ENCODE measurements around the gene CAMTA1. TPM values are rescaled to one million over a fixed set of nuclear protein-coding genes. Genes with fewer than 3 reads are reported as not detected.

The CAMTA1 gene
- total RNA-seq, 1 donor from 2014 or later, result 99.0 TPM

GRCh38 chr1:7185721-7186120, 400.5 kb downstream of the CAMTA1 start:
- Mint-ChIP-seq H3K9me3 (ENCODE audit: low read depth) (no peaks in the 10 kb centered on the region), H3K36me3 (ENCODE audit: insufficient read depth) (no peaks in the 10 kb centered on the region), H3K4me1 (ENCODE audit: low read depth) (no peaks in the 10 kb centered on the region), H3K27me3 (peaks cover 32% of the 10 kb centered on the region), H3K27ac (no peak overlapping the region), H3K4me3 (ENCODE audit: low read depth) (no peak overlapping the region)
- TF ChIP-seq CTCF (IDR thresholded peaks at IDR 0.05; ENCODE audit: unreplicated experiment), result no peak
- no peak for DNase-seq (ENCODE audit: low spot score, unreplicated experiment)

GRCh38 chr1:7186382-7187111, 401.3 kb downstream of the CAMTA1 start:
- no peak for DNase-seq (ENCODE audit: low spot score, unreplicated experiment)
- no peaks in the 10 kb centered on the region for H3K36me3 Mint-ChIP-seq (ENCODE audit: insufficient read depth)
- H3K4me3 Mint-ChIP-seq (ENCODE audit: low read depth), result no peak overlapping the region
- no peak overlapping the region for H3K27ac Mint-ChIP-seq
- H3K9me3 Mint-ChIP-seq (ENCODE audit: low read depth), result no peaks in the 10 kb centered on the region
- TF ChIP-seq CTCF (IDR thresholded peaks at IDR 0.05; ENCODE audit: unreplicated experiment), result peak; percentile 13
- H3K27me3 Mint-ChIP-seq, result peaks cover 32% of the 10 kb centered on the region
- no peaks in the 10 kb centered on the region for H3K4me1 Mint-ChIP-seq (ENCODE audit: low read depth)

GRCh38 chr1:7187112-7187493, 401.8 kb downstream of the CAMTA1 start:
- no peaks in the 10 kb centered on the region for H3K4me1 Mint-ChIP-seq (ENCODE audit: low read depth)
- no peak for DNase-seq (ENCODE audit: low spot score, unreplicated experiment)
- H3K4me3 Mint-ChIP-seq (ENCODE audit: low read depth), result no peak overlapping the region
- no peak for TF ChIP-seq CTCF (IDR thresholded peaks at IDR 0.05; ENCODE audit: unreplicated experiment)
- peaks cover 32% of the 10 kb centered on the region for H3K27me3 Mint-ChIP-seq
- H3K27ac Mint-ChIP-seq, result no peak overlapping the region
- H3K9me3 Mint-ChIP-seq (ENCODE audit: low read depth), result no peaks in the 10 kb centered on the region
- no peaks in the 10 kb centered on the region for H3K36me3 Mint-ChIP-seq (ENCODE audit: insufficient read depth)

GRCh38 chr1:7190261-7190660, 405.0 kb downstream of the CAMTA1 start:
- no peak for DNase-seq (ENCODE audit: low spot score, unreplicated experiment)
- H3K36me3 Mint-ChIP-seq (ENCODE audit: insufficient read depth), result no peaks in the 10 kb centered on the region
- H3K4me1 Mint-ChIP-seq (ENCODE audit: low read depth), result no peaks in the 10 kb centered on the region
- H3K9me3 Mint-ChIP-seq (ENCODE audit: low read depth), result no peaks in the 10 kb centered on the region
- peaks cover 23% of the 10 kb centered on the region for H3K27me3 Mint-ChIP-seq
- TF ChIP-seq CTCF (IDR thresholded peaks at IDR 0.05; ENCODE audit: unreplicated experiment), result no peak
- H3K4me3 Mint-ChIP-seq (ENCODE audit: low read depth), result no peak overlapping the region
- H3K27ac Mint-ChIP-seq, result no peak overlapping the region

GRCh38 chr1:7192453-7192852, 407.2 kb downstream of the CAMTA1 start:
- no peak overlapping the region for H3K4me3 Mint-ChIP-seq (ENCODE audit: low read depth)
- no peak for DNase-seq (ENCODE audit: low spot score, unreplicated experiment)
- no peaks in the 10 kb centered on the region for H3K4me1 Mint-ChIP-seq (ENCODE audit: low read depth)
- no peak for TF ChIP-seq CTCF (IDR thresholded peaks at IDR 0.05; ENCODE audit: unreplicated experiment)
- peak overlapping the region; percentile 29 for H3K27ac Mint-ChIP-seq
- peaks cover 23% of the 10 kb centered on the region for H3K27me3 Mint-ChIP-seq
- no peaks in the 10 kb centered on the region for H3K9me3 Mint-ChIP-seq (ENCODE audit: low read depth)
- no peaks in the 10 kb centered on the region for H3K36me3 Mint-ChIP-seq (ENCODE audit: insufficient read depth)

Data from progenitor cell of endocrine pancreas (in vitro differentiated cells).